NB4 (cell line): ENCODE results near the gene ELP5.
"Not testable (repeated sequence)": the region's sequence is repeated elsewhere in the genome, so short reads cannot be mapped to it uniquely, and the experiment has no call there.

ENCODE experiments used
- MYC ChIP-seq: IDR thresholded peaks from 2 replicates; pipeline ENCODE4 v1.6.1; 2011; ENCODE audit warnings: low read depth, low read length
- POLR2A ChIP-seq: IDR thresholded peaks from 2 replicates; pipeline ENCODE4 v1.6.1; 2011; ENCODE audit warnings: mild to moderate bottlenecking; ENCODE audit not compliant: insufficient read length; ENCODE audit errors: extremely low read depth
- TF ChIP-seq, protein P1 (sequence below): IDR thresholded peaks from one replicate; pipeline ENCODE4 v1.5.1; 2012; ENCODE audit warnings: low read depth, low read length
- TF ChIP-seq, protein P2 (sequence below): IDR thresholded peaks from 2 replicates; pipeline ENCODE4 v1.6.1; 2011; ENCODE audit warnings: low read depth, low read length

DNA sequence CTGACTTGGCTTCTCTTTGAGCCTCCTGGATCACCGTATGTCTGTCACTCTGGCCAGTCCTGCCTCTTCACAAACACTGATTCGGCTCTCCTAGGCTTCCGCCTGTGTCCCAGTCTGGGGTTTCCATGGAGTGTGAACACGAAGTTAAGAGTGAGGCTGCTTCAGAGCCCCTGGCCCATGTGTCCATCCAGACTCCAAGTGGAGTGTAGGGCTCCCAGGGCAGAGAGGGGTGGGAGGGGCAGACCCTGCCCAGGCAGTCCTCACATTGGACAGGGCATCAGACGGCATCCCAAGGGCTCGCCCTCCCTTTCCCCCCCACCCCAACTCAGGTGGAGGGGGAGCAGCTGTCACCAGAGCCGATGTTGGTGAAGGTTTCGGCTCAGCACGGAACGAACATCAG is 8.2 kb upstream of the ELP5 start:
- TF ChIP-seq, protein P1, sequence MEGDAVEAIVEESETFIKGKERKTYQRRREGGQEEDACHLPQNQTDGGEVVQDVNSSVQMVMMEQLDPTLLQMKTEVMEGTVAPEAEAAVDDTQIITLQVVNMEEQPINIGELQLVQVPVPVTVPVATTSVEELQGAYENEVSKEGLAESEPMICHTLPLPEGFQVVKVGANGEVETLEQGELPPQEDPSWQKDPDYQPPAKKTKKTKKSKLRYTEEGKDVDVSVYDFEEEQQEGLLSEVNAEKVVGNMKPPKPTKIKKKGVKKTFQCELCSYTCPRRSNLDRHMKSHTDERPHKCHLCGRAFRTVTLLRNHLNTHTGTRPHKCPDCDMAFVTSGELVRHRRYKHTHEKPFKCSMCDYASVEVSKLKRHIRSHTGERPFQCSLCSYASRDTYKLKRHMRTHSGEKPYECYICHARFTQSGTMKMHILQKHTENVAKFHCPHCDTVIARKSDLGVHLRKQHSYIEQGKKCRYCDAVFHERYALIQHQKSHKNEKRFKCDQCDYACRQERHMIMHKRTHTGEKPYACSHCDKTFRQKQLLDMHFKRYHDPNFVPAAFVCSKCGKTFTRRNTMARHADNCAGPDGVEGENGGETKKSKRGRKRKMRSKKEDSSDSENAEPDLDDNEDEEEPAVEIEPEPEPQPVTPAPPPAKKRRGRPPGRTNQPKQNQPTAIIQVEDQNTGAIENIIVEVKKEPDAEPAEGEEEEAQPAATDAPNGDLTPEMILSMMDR, result not testable (repeated sequence)
- not testable (repeated sequence) for TF ChIP-seq POLR2A, MYC
- TF ChIP-seq, protein P2, sequence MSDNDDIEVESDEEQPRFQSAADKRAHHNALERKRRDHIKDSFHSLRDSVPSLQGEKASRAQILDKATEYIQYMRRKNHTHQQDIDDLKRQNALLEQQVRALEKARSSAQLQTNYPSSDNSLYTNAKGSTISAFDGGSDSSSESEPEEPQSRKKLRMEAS, result not testable (repeated sequence)
